HEK293 (cell line): Measurements from ENCODE around the gene KANK3.

Experiments
- GLIS1 ChIP-seq: fragments of 450-650 bp; formaldehyde crosslinking; IDR thresholded peaks from 2 replicates; pipeline ENCODE4 v1.5.1; 2016; ENCODE audit warnings: missing biosample characterization, missing genetic modification characterization
- REPIN1 ChIP-seq: fragments of 450-650 bp; formaldehyde crosslinking; IDR thresholded peaks from 2 replicates; pipeline ENCODE4 v1.5.1; 2017; ENCODE audit warnings: missing biosample characterization, missing genetic modification characterization, low read depth
- SCRT2 ChIP-seq: fragments of 450-650 bp; formaldehyde crosslinking; IDR thresholded peaks from 2 replicates; pipeline ENCODE4 v1.5.1; 2016; ENCODE audit warnings: missing biosample characterization, missing genetic modification characterization
- TCF7L2 ChIP-seq: IDR thresholded peaks from 2 replicates; pipeline ENCODE4 v1.6.1; 2011; ENCODE audit warnings: low read depth, mild to moderate bottlenecking, inconsistent platforms, low read length, moderate library complexity, borderline replicate concordance
- ZNF274 ChIP-seq, 2 experiments: fragments of 200-500 bp in 1 of 2; fragments of 450-650 bp in 1 of 2; sonication (Bioruptor generic) in 1 of 2; formaldehyde crosslinking in 1 of 2; IDR thresholded peaks; 2 replicates each; pipeline versions ENCODE4 v1.5.1 to v1.6.1; 2014 to 2016; ENCODE audit warnings: borderline replicate concordance in 1 of 2, inconsistent platforms in 1 of 2, low read length in 1 of 2, missing biosample characterization in 1 of 2, missing genetic modification characterization in 1 of 2
- ZNF423 ChIP-seq: fragments of 450-650 bp; formaldehyde crosslinking; IDR thresholded peaks from 2 replicates; pipeline ENCODE4 v1.5.1; 2016; ENCODE audit warnings: missing biosample characterization, missing genetic modification characterization
- ZNF548 ChIP-seq: fragments of 450-650 bp; formaldehyde crosslinking; IDR thresholded peaks from 2 replicates; pipeline ENCODE4 v1.5.1; 2016; ENCODE audit warnings: missing biosample characterization, missing genetic modification characterization
- ZNF626 ChIP-seq: fragments of 450-650 bp; sonication (Bioruptor Pico); formaldehyde crosslinking; IDR thresholded peaks from 2 replicates; pipeline ENCODE4 v1.5.1; 2018; ENCODE audit warnings: missing biosample characterization, missing genetic modification characterization, inconsistent platforms
- TF ChIP-seq, protein P1 (sequence below): fragments of 450-650 bp; formaldehyde crosslinking; IDR thresholded peaks from 2 replicates; pipeline ENCODE4 v1.5.1; 2016; ENCODE audit warnings: missing biosample characterization, missing genetic modification characterization
- TF ChIP-seq, protein P2 (sequence below): fragments of 450-650 bp; formaldehyde crosslinking; IDR thresholded peaks from 2 replicates; pipeline ENCODE4 v1.5.1; 2016; ENCODE audit warnings: missing biosample characterization, missing genetic modification characterization
- TF ChIP-seq, protein P3 (sequence below): fragments of 450-650 bp; formaldehyde crosslinking; IDR thresholded peaks from 2 replicates; pipeline ENCODE4 v1.5.1; 2016; ENCODE audit warnings: missing biosample characterization, missing genetic modification characterization
- TF ChIP-seq, protein P4 (sequence below): fragments of 450-650 bp; formaldehyde crosslinking; IDR thresholded peaks from 2 replicates; pipeline ENCODE4 v1.5.1; 2016; ENCODE audit warnings: missing biosample characterization, missing genetic modification characterization
- TF ChIP-seq, protein P5 (sequence below): fragments of 450-650 bp; formaldehyde crosslinking; IDR thresholded peaks from 2 replicates; pipeline ENCODE4 v1.5.0; 2017; ENCODE audit warnings: missing biosample characterization, missing genetic modification characterization, borderline replicate concordance
- TF ChIP-seq, protein P6 (sequence below): fragments of 450-650 bp; formaldehyde crosslinking; IDR thresholded peaks from 2 replicates; pipeline ENCODE4 v1.5.1; 2016; ENCODE audit warnings: missing biosample characterization, missing genetic modification characterization

DNA sequence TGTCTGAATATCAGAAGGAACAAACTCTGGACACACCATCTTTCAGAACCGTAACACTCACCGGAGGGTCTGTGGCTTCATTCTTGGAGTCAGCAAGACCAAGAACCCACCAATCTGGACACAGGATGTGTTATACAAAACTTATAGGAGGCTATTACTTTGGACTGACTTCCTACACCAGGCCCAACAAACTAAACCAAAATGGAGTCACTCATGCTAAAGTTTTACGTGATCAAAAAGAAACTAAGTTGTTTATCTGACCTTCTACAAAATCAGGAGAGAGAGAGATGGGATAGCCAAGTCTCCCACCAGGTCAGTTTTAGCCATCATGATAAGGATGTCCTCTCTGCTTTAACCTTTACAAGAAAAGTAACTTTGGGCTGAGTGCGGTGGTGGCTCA lies 43.9 kb upstream of the KANK3 start:
- TF ChIP-seq, protein P1, sequence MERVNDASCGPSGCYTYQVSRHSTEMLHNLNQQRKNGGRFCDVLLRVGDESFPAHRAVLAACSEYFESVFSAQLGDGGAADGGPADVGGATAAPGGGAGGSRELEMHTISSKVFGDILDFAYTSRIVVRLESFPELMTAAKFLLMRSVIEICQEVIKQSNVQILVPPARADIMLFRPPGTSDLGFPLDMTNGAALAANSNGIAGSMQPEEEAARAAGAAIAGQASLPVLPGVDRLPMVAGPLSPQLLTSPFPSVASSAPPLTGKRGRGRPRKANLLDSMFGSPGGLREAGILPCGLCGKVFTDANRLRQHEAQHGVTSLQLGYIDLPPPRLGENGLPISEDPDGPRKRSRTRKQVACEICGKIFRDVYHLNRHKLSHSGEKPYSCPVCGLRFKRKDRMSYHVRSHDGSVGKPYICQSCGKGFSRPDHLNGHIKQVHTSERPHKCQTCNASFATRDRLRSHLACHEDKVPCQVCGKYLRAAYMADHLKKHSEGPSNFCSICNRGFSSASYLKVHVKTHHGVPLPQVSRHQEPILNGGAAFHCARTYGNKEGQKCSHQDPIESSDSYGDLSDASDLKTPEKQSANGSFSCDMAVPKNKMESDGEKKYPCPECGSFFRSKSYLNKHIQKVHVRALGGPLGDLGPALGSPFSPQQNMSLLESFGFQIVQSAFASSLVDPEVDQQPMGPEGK (tag by site-specific recombination): no peak
- TF ChIP-seq ZNF626 (tag by site-specific recombination) (no peak), ZNF548 (tag by site-specific recombination) (no peak), TCF7L2 (no peak), SCRT2 (tag by site-specific recombination) (no peak), ZNF274 (IDR thresholded peaks at IDR 0.05; ENCODE audit: low read length) (no peak), ZNF274 (tag by site-specific recombination; IDR thresholded peaks at IDR 0.05; ENCODE audit: borderline replicate concordance) (no peak), ZNF423 (no peak), GLIS1 (tag by site-specific recombination) (no peak), REPIN1 (tag by site-specific recombination) (no peak)
- TF ChIP-seq, protein P2, sequence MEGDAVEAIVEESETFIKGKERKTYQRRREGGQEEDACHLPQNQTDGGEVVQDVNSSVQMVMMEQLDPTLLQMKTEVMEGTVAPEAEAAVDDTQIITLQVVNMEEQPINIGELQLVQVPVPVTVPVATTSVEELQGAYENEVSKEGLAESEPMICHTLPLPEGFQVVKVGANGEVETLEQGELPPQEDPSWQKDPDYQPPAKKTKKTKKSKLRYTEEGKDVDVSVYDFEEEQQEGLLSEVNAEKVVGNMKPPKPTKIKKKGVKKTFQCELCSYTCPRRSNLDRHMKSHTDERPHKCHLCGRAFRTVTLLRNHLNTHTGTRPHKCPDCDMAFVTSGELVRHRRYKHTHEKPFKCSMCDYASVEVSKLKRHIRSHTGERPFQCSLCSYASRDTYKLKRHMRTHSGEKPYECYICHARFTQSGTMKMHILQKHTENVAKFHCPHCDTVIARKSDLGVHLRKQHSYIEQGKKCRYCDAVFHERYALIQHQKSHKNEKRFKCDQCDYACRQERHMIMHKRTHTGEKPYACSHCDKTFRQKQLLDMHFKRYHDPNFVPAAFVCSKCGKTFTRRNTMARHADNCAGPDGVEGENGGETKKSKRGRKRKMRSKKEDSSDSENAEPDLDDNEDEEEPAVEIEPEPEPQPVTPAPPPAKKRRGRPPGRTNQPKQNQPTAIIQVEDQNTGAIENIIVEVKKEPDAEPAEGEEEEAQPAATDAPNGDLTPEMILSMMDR (tag by site-specific recombination): no peak
- TF ChIP-seq, protein P3, sequence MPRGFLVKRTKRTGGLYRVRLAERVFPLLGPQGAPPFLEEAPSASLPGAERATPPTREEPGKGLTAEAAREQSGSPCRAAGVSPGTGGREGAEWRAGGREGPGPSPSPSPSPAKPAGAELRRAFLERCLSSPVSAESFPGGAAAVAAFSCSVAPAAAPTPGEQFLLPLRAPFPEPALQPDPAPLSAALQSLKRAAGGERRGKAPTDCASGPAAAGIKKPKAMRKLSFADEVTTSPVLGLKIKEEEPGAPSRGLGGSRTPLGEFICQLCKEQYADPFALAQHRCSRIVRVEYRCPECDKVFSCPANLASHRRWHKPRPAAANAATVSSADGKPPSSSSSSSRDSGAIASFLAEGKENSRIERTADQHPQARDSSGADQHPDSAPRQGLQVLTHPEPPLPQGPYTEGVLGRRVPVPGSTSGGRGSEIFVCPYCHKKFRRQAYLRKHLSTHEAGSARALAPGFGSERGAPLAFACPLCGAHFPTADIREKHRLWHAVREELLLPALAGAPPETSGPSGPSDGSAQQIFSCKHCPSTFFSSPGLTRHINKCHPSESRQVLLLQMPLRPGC (tag by site-specific recombination): no peak
- TF ChIP-seq, protein P4, sequence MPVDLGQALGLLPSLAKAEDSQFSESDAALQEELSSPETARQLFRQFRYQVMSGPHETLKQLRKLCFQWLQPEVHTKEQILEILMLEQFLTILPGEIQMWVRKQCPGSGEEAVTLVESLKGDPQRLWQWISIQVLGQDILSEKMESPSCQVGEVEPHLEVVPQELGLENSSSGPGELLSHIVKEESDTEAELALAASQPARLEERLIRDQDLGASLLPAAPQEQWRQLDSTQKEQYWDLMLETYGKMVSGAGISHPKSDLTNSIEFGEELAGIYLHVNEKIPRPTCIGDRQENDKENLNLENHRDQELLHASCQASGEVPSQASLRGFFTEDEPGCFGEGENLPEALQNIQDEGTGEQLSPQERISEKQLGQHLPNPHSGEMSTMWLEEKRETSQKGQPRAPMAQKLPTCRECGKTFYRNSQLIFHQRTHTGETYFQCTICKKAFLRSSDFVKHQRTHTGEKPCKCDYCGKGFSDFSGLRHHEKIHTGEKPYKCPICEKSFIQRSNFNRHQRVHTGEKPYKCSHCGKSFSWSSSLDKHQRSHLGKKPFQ (tag by site-specific recombination): no peak
- TF ChIP-seq, protein P5, sequence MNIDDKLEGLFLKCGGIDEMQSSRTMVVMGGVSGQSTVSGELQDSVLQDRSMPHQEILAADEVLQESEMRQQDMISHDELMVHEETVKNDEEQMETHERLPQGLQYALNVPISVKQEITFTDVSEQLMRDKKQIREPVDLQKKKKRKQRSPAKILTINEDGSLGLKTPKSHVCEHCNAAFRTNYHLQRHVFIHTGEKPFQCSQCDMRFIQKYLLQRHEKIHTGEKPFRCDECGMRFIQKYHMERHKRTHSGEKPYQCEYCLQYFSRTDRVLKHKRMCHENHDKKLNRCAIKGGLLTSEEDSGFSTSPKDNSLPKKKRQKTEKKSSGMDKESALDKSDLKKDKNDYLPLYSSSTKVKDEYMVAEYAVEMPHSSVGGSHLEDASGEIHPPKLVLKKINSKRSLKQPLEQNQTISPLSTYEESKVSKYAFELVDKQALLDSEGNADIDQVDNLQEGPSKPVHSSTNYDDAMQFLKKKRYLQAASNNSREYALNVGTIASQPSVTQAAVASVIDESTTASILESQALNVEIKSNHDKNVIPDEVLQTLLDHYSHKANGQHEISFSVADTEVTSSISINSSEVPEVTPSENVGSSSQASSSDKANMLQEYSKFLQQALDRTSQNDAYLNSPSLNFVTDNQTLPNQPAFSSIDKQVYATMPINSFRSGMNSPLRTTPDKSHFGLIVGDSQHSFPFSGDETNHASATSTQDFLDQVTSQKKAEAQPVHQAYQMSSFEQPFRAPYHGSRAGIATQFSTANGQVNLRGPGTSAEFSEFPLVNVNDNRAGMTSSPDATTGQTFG (tag by site-specific recombination): no peak
- TF ChIP-seq, protein P6, sequence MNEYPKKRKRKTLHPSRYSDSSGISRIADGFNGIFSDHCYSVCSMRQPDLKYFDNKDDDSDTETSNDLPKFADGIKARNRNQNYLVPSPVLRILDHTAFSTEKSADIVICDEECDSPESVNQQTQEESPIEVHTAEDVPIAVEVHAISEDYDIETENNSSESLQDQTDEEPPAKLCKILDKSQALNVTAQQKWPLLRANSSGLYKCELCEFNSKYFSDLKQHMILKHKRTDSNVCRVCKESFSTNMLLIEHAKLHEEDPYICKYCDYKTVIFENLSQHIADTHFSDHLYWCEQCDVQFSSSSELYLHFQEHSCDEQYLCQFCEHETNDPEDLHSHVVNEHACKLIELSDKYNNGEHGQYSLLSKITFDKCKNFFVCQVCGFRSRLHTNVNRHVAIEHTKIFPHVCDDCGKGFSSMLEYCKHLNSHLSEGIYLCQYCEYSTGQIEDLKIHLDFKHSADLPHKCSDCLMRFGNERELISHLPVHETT (tag by site-specific recombination): no peak
